HAP-1 (cell line): ENCODE results near the gene CDON.

Experiments used
- DNase-seq, 2 experiments: peaks; one replicate each; pipeline ENCODE4 v3.0.0-alpha.2; 2016 to 2020; ENCODE audit warnings: low spot score in 2 of 2
- H3K27me3 ChIP-seq: fragments of 250-450 bp; sonication (Bioruptor Pico); 2 replicates; pipeline ENCODE4 v1.5.1; 2020; ENCODE audit warnings: low read depth, mild to moderate bottlenecking, moderate library complexity
- H3K36me3 ChIP-seq: fragments of 250-450 bp; sonication (Bioruptor Pico); replicated peaks from 2 replicates; pipeline ENCODE4 v1.5.1; 2020; ENCODE audit warnings: mild to moderate bottlenecking
- H3K4me1 ChIP-seq: fragments of 250-450 bp; sonication (Bioruptor Pico); 2 replicates; pipeline ENCODE4 v1.5.1; 2020; ENCODE audit warnings: mild to moderate bottlenecking
- H3K4me3 ChIP-seq: fragments of 250-450 bp; sonication (Bioruptor Pico); 2 replicates; pipeline ENCODE4 v1.5.1; 2020; ENCODE audit warnings: mild to moderate bottlenecking, moderate library complexity
- H3K9me3 ChIP-seq: fragments of 250-450 bp; sonication (Bioruptor Pico); 2 replicates; pipeline ENCODE4 v1.5.1; 2020; ENCODE audit warnings: mild to moderate bottlenecking, moderate library complexity
- in situ Hi-C: fragments of 300-500 bp; cut with MboI; formaldehyde crosslinking; loops from 3 replicates; pipeline ENCODE4 v1.14.3; 2020; ENCODE audit warnings: low sequenced_read_pairs, inconsistent platforms, mixed read lengths

CDON gene

DNA sequence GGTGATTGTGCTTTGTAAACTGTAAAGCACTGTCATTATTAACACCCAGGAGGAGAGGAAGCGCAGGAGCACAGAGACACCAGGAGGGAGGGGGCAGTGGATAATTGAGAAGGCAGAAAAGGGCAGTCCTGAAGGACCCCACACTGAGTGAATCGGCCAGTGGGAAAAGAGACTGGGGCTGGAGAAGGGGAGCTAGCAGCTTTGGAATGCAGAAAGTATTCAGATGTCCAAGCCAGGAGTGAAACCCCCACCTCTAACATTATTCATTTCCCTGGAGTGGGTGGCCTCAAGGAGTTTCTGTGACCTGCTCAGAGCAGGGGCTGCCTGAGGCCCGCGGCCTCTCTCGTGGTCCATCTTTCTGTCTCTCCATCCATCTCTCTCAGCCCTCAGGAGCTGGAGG lies 38.0 kb upstream of the CDON start:
- no peaks in the 10 kb centered on the region for H3K4me1 ChIP-seq
- no peaks in the 10 kb centered on the region for H3K36me3 ChIP-seq
- in situ Hi-C loops: no loop called here
- H3K4me3 ChIP-seq: no peak overlapping the region
- H3K27me3 ChIP-seq: no peaks in the 10 kb centered on the region
- DNase-seq: no peak
- no peaks in the 10 kb centered on the region for H3K9me3 ChIP-seq

- Histone ChIP-seq H3K9me3 (no peaks in the 10 kb centered on the region), H3K36me3 (no peaks in the 10 kb centered on the region), H3K27me3 (no peaks in the 10 kb centered on the region), H3K4me3 (no peak overlapping the region), H3K4me1 (no peaks in the 10 kb centered on the region)
- in situ Hi-C loops: no loop called here
- no peak for DNase-seq
Measured at GRCh38 chr11:126098204-126098769, 35.6 kb upstream of the CDON start.

- no peak for DNase-seq
- no peak overlapping the region for H3K4me3 ChIP-seq
- H3K4me1 ChIP-seq: no peaks in the 10 kb centered on the region
- H3K27me3 ChIP-seq: no peaks in the 10 kb centered on the region
- H3K36me3 ChIP-seq: no peaks in the 10 kb centered on the region
- in situ Hi-C loops: no loop called here
- H3K9me3 ChIP-seq: no peaks in the 10 kb centered on the region
Measured at GRCh38 chr11:126095745-126096144, 33.1 kb upstream of the CDON start.

GRCh38 chr11:126090452-126090851 lies 27.8 kb upstream of the CDON start:
- no peak for DNase-seq
- in situ Hi-C loops: no loop called here
- H3K4me1 ChIP-seq: no peaks in the 10 kb centered on the region

GRCh38 chr11:126088999-126089398 lies 26.3 kb upstream of the CDON start:
- Histone ChIP-seq H3K9me3 (no peaks in the 10 kb centered on the region), H3K4me1 (peaks cover 6% of the 10 kb centered on the region; the same call in 1 of the 2 replicates), H3K36me3 (no peaks in the 10 kb centered on the region), H3K27me3 (no peaks in the 10 kb centered on the region), H3K4me3 (no peak overlapping the region)
- DNase-seq: no peak
- in situ Hi-C loops: no loop called here

More at GRCh38 chr11:126090452-126090851, 27.8 kb upstream of the CDON start:
- Histone ChIP-seq H3K9me3 (no peaks in the 10 kb centered on the region), H3K36me3 (no peaks in the 10 kb centered on the region), H3K27me3 (no peaks in the 10 kb centered on the region), H3K4me3 (no peak overlapping the region)

- H3K27me3 ChIP-seq: no peaks in the 10 kb centered on the region
- H3K4me1 ChIP-seq: peaks cover 8% of the 10 kb centered on the region
- no peak for DNase-seq
- H3K9me3 ChIP-seq: no peaks in the 10 kb centered on the region
- no peaks in the 10 kb centered on the region for H3K36me3 ChIP-seq
- in situ Hi-C loops: no loop called here
- no peak overlapping the region for H3K4me3 ChIP-seq
Measured at GRCh38 chr11:126086248-126086647, 23.6 kb upstream of the CDON start.

DNA sequence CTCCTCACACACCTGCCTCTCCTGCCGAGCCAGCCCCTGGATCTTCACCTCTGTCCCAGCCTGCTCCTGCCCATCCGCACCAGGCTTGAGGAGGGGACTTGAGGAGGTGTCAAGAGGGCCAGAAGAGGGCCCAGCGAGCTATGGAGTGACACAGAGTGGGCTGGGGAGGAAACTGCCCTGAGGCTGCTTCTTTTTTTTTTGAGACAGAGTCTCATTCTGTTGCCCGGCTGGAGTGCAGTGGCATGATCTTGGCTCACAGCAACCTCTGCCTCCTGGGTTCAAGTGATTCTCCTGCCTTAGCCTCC lies 21.9 kb upstream of the CDON start:
- H3K4me3 ChIP-seq: no peak overlapping the region
- peaks cover 8% of the 10 kb centered on the region for H3K4me1 ChIP-seq
- H3K9me3 ChIP-seq: no peaks in the 10 kb centered on the region
- H3K27me3 ChIP-seq: no peaks in the 10 kb centered on the region
- H3K36me3 ChIP-seq: no peaks in the 10 kb centered on the region
- no peak for DNase-seq
- in situ Hi-C loops: no loop called here

DNA sequence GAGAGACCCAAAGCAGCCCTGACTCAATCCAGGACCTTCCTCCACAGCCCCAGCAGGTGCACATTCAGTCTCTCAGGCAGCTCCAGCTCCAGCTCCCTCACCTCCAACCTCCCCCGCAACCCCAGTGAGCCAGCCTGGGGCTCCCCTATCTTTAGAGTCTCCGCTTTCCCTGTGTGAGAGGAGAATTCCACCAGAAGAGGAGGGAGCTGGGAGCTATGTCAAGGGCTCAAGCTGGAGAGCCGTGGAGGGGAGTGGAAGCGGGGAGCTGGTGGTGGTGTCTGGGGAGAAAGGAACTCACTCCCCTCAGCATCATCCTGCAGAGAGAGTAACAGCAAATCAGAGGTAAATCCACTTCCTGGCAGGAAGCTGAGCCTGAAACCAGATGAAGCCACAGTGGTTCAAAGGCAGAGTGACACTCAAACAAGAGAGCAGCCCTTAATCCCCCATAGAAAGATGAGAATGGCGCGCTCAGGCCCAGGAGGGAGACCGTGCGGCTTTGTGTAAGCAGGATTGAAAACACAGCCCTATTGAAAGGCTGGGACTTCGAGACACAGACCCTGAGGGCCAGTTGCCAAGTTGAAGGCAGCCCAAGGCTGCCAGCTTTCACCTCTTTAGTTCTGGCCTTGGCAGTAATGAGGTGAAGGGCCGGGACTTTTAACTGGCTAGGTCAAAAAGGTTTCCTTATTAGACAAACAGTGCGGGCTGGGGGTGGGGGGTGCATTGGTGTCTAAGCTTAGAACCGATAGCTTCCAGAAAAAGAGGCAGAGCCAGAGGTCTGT lies 21.4 kb upstream of the CDON start:
- in situ Hi-C loops: no loop called here
- H3K4me1 ChIP-seq: peaks cover 8% of the 10 kb centered on the region

GRCh38 chr11:126082251-126083109 lies 19.8 kb upstream of the CDON start:
- Histone ChIP-seq H3K4me1 (peaks cover 8% of the 10 kb centered on the region), H3K36me3 (no peaks in the 10 kb centered on the region), H3K9me3 (no peaks in the 10 kb centered on the region), H3K27me3 (no peaks in the 10 kb centered on the region), H3K4me3 (no peak overlapping the region)
- peak in 1 of 2 experiments; percentile 33 for DNase-seq
- in situ Hi-C loops: no loop called here

More for the DNA sequence above, 21.4 kb upstream of the CDON start:
- no peak overlapping the region for H3K4me3 ChIP-seq
- H3K36me3 ChIP-seq: no peaks in the 10 kb centered on the region
- H3K9me3 ChIP-seq: no peaks in the 10 kb centered on the region
- no peaks in the 10 kb centered on the region for H3K27me3 ChIP-seq
- DNase-seq: peak; percentile 50 to 79

DNA sequence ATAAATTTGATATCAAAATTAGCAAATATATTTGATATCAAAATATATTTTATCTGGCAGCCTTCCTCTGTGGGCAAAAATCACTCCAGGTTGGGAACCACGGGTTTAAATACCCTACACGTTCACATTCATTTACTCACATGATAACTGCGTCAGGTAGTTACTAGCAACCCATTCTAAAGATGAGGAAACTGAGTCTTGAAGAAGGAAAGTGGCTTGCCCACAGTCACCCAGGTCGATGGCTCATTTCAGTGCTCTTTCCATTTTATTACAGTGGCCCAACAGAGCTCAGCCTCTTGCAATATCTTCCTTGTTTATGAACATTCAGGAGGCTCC lies 19.2 kb upstream of the CDON start:
- Histone ChIP-seq H3K9me3 (no peaks in the 10 kb centered on the region), H3K4me1 (peaks cover 8% of the 10 kb centered on the region), H3K27me3 (no peaks in the 10 kb centered on the region), H3K36me3 (no peaks in the 10 kb centered on the region), H3K4me3 (no peak overlapping the region)
- in situ Hi-C loops: no loop called here
- no peak for DNase-seq

DNA sequence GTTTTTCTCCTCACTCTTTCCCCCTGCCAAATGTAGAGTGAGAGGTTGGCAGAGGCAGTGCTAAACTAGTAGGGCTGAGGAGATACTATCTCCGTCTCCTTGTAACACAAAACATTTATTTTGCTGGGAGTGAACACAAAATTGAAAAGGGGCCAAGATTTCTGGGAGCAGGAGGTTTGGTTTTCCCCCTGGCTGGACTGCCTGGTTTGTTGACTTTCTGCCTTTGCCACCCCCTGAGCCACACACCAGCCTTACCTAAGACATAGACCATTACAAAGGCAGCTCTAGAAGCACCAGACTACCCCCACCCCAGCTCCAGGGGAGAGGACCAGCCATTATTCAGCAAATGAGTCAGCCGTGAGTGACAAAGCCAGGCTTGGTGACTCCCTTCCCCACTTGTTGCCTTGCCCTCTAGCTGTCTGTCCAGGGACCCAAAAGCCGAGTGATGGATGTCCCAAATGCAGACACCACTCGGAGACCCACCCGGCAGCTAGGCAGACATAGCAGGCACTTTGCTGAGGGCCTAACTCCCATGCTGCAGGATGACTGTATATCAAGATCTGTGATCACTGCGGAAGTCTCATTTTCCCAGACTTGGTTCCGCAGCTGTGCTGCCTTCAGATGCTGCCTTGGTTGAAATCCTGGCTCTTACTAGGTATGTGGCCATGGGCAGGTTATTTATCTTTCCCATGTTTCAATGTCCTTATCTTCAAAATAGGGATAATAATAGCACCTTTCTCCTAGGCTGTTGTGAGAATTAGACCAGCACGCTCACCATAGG lies 17.7 kb upstream of the CDON start:
- Histone ChIP-seq H3K4me3 (no peak overlapping the region), H3K36me3 (no peaks in the 10 kb centered on the region), H3K9me3 (no peaks in the 10 kb centered on the region), H3K27me3 (no peaks in the 10 kb centered on the region; the same call in 1 of the 2 replicates), H3K4me1 (peaks cover 8% of the 10 kb centered on the region)
- DNase-seq: no peak
- in situ Hi-C loops: no loop called here

- H3K27me3 ChIP-seq: no peaks in the 10 kb centered on the region; the same call in 1 of the 2 replicates
- peak in 1 of 2 experiments; percentile 14 for DNase-seq
- in situ Hi-C loops: no loop called here
- H3K4me3 ChIP-seq: no peak overlapping the region
- H3K9me3 ChIP-seq: no peaks in the 10 kb centered on the region
- peaks cover 8% of the 10 kb centered on the region for H3K4me1 ChIP-seq
- no peaks in the 10 kb centered on the region for H3K36me3 ChIP-seq
Measured at GRCh38 chr11:126079621-126080124, 17.0 kb upstream of the CDON start.

- in situ Hi-C loops: no loop called here
- Histone ChIP-seq H3K36me3 (no peaks in the 10 kb centered on the region), H3K27me3 (no peaks in the 10 kb centered on the region; the same call in 1 of the 2 replicates), H3K9me3 (no peaks in the 10 kb centered on the region), H3K4me1 (peaks cover 7% of the 10 kb centered on the region), H3K4me3 (no peak overlapping the region)
- DNase-seq: no peak
Measured at GRCh38 chr11:126076641-126077040, 14.0 kb upstream of the CDON start.
